M059J (cell line): ENCODE results near the gene GARS1. TPM values are rescaled to one million over a fixed set of nuclear protein-coding genes. Genes with fewer than 3 reads are reported as not detected.

Experiments used
- DNase-seq: peaks from one replicate; pipeline ENCODE4 v3.0.0-alpha.2; 2012; ENCODE audit warnings: low read depth
- total RNA-seq: library from RNA; depleted of rRNA; stranded (reverse); fragments of >200 nt; shearing (Covaris generic); gene quantifications from 2 replicates; pipeline ENCODE4 v1.2.3, GENCODE V29; 2014

GARS1 gene
- total RNA-seq, 1 experiment from 2014 or later = 97.2 TPM

GRCh38 chr7:30655096-30655970 lies 60.7 kb downstream of the GARS1 start:
- DNase-seq = no peak

- DNase-seq = no peak
These were observed 61.6 kb downstream of the GARS1 start for GRCh38 chr7:30656006-30656957.

- DNase-seq = no peak
These were observed 62.5 kb downstream of the GARS1 start for GRCh38 chr7:30657131-30657530.

GRCh38 chr7:30658479-30659074 lies 63.9 kb downstream of the GARS1 start:
- no peak for DNase-seq

- DNase-seq = peak; percentile 15
These were observed 64.6 kb downstream of the GARS1 start for GRCh38 chr7:30659312-30659711.

- no peak for DNase-seq
These were observed 65.9 kb downstream of the GARS1 start for GRCh38 chr7:30660331-30661255.

- no peak for DNase-seq
These were observed 67.2 kb downstream of the GARS1 start for GRCh38 chr7:30661926-30662325.

GRCh38 chr7:30662431-30662939 lies 67.8 kb downstream of the GARS1 start:
- no peak for DNase-seq

- no peak for DNase-seq
These were observed 68.7 kb downstream of the GARS1 start for GRCh38 chr7:30663414-30663813.

GRCh38 chr7:30664184-30664885 lies 69.7 kb downstream of the GARS1 start:
- DNase-seq = no peak

- DNase-seq = no peak
These were observed 70.4 kb downstream of the GARS1 start for GRCh38 chr7:30665043-30665442.

- DNase-seq = no peak
These were observed 70.8 kb downstream of the GARS1 start for GRCh38 chr7:30665449-30665848.

GRCh38 chr7:30667172-30667571 lies 72.5 kb downstream of the GARS1 start:
- DNase-seq = no peak

GRCh38 chr7:30668102-30668501 lies 73.4 kb downstream of the GARS1 start:
- no peak for DNase-seq

- peak; percentile 65 for DNase-seq
These were observed 77.3 kb downstream of the GARS1 start for GRCh38 chr7:30671793-30672465.

GRCh38 chr7:30674420-30674819 lies 79.7 kb downstream of the GARS1 start:
- no peak for DNase-seq

GRCh38 chr7:30674876-30675275 lies 80.2 kb downstream of the GARS1 start:
- no peak for DNase-seq

GRCh38 chr7:30678805-30679204 lies 84.1 kb downstream of the GARS1 start:
- no peak for DNase-seq

- DNase-seq = no peak
These were observed 85.0 kb downstream of the GARS1 start for GRCh38 chr7:30679664-30680063.
